GM23248 (cell line): Measurements from ENCODE around the gene PLD4.
"Not testable (repeated sequence)": the region's sequence is repeated elsewhere in the genome, so short reads cannot be mapped to it uniquely, and the experiment has no call there.

Experiments used
- EZH2 ChIP-seq: fragments of 200-600 bp; sonication (generic); IDR thresholded peaks from 2 replicates; pipeline ENCODE4 v1.6.1; 2018; ENCODE audit warnings: antibody characterized with exemption, mild to moderate bottlenecking; ENCODE audit not compliant: insufficient read depth, poor library complexity, severe bottlenecking
- EZH2phosphoT487 ChIP-seq: fragments of 200-600 bp; sonication (generic); IDR thresholded peaks from 2 replicates; pipeline ENCODE4 v1.6.1; 2018; ENCODE audit warnings: antibody characterized with exemption, moderate library complexity, mild to moderate bottlenecking, low read depth; ENCODE audit not compliant: insufficient read depth

- TF ChIP-seq EZH2phosphoT487, EZH2: not testable (repeated sequence)
Observed at GRCh38 chr14:104944016-104944308, 19.3 kb downstream of the PLD4 start.
